Measurements from ENCODE around the gene NR3C1. TPM values are rescaled to one million over a fixed set of nuclear protein-coding genes. Genes with fewer than 3 reads are reported as not detected.

NR3C1 gene
- total RNA-seq, 1 experiment from 2014 or later: 16.0 TPM

GRCh38 chr5:143229426-143229895, 174.0 kb downstream of the NR3C1 start:
- H3K79me2 ChIP-seq (ENCODE audit: insufficient read depth, low read length): no peaks in the 10 kb centered on the region
- CTCF ChIA-PET: no interaction called here
- no peaks in the 10 kb centered on the region for H3K9me3 ChIP-seq (ENCODE audit: control insufficient read depth in 1 of 2, insufficient read depth in 1 of 2, low read depth in 1 of 2, low read length in 2 of 2)
- no peak overlapping the region for H3K9ac ChIP-seq (ENCODE audit: low read length)
- H3K4me1 ChIP-seq (ENCODE audit: control insufficient read depth in 1 of 2, insufficient read depth in 2 of 2, low read length in 2 of 2): peaks cover 0 to 4% of the 10 kb centered on the region in 2 experiments; a peak in 1 of 4 replicates
- no peaks in the 10 kb centered on the region for H3K36me3 ChIP-seq (ENCODE audit: control insufficient read depth in 1 of 2, insufficient read depth in 2 of 2, low read length in 2 of 2)
- TF ChIP-seq ZBTB33 (IDR thresholded peaks at IDR 0.05; ENCODE audit: extremely low read depth, insufficient replicate concordance, low read length): no peak
- no TSS peak for BruUV-seq (replicated peaks)
- DNase-seq (ENCODE audit: low read depth, low spot score): no peak
- no peaks in the 10 kb centered on the region for H3K27me3 ChIP-seq (ENCODE audit: insufficient read depth, low read length)
- no peak overlapping the region for H3K4me2 ChIP-seq (ENCODE audit: low read length)
- RAD21 ChIA-PET (ENCODE audit: low non-redundant PET in 1 of 2, low total read pairs in 2 of 2, uncharacterized antibody in 2 of 2, unreplicated experiment in 2 of 2): no interaction called here
- H3K4me3 ChIP-seq (replicated peaks in 1 of 2; ENCODE audit: low read depth in 1 of 2, low read length in 2 of 2): no peak overlapping the region
- POLR2A ChIA-PET: no interaction called here
- no peak overlapping the region for H2AFZ ChIP-seq (ENCODE audit: low read depth, low read length, poor library complexity, severe bottlenecking)
- no peaks in the 10 kb centered on the region for H4K20me1 ChIP-seq (ENCODE audit: insufficient read depth)
- no peak overlapping the region for H3K27ac ChIP-seq (ENCODE audit: low read depth, low read length)
- intact Hi-C loops (cut with micrococcal nuclease): no loop called here
- H3K9me2 ChIP-seq (ENCODE audit: insufficient read depth): no peaks in the 10 kb centered on the region
- no peak for ATAC-seq

- intact Hi-C loops (cut with micrococcal nuclease): no loop called here
- H3K27me3 ChIP-seq (ENCODE audit: insufficient read depth, low read length): no peaks in the 10 kb centered on the region
- no peak overlapping the region for H3K9ac ChIP-seq (ENCODE audit: low read length)
- BruUV-seq (replicated peaks): no TSS peak
- H3K4me2 ChIP-seq (ENCODE audit: low read length): no peak overlapping the region
- H3K36me3 ChIP-seq (ENCODE audit: control insufficient read depth in 1 of 2, insufficient read depth in 2 of 2, low read length in 2 of 2): no peaks in the 10 kb centered on the region
- TF ChIP-seq YY1 (IDR thresholded peaks at IDR 0.05; ENCODE audit: extremely low read depth, insufficient replicate concordance, low read depth, low read length) (no peak), CEBPB (IDR thresholded peaks at IDR 0.05; ENCODE audit: low read depth) (no peak), EZH2 (IDR thresholded peaks at IDR 0.05) (no peak), CTCF (IDR thresholded peaks at IDR 0.05 in 2 of 3, conservative IDR thresholded peaks at IDR 0.05 in 1 of 3; ENCODE audit: borderline replicate concordance in 1 of 3, insufficient read depth in 1 of 3, low read depth in 2 of 3, low read length in 2 of 3) (no peak), RAD21 (IDR thresholded peaks at IDR 0.05; ENCODE audit: low read depth) (no peak), ZFX (IDR thresholded peaks at IDR 0.05) (no peak), POLR2AphosphoS5 (IDR thresholded peaks at IDR 0.05; ENCODE audit: low read depth, low read length) (no peak), CBX3 (IDR thresholded peaks at IDR 0.05; ENCODE audit: low read depth) (no peak), EGR1 (IDR thresholded peaks at IDR 0.05; ENCODE audit: low read depth) (no peak)
- ChIA-PET POLR2A (no interaction called here), CTCF (no interaction called here), RAD21 (ENCODE audit: low non-redundant PET in 1 of 2, low total read pairs in 2 of 2, uncharacterized antibody in 2 of 2, unreplicated experiment in 2 of 2) (no interaction called here)
- DNase-seq (ENCODE audit: low read depth, low spot score) (no peak), ATAC-seq (no peak)
- no peaks in the 10 kb centered on the region for H3K79me2 ChIP-seq (ENCODE audit: insufficient read depth, low read length)
- no peak overlapping the region for H3K27ac ChIP-seq (ENCODE audit: low read depth, low read length)
- H3K9me3 ChIP-seq (ENCODE audit: control insufficient read depth in 1 of 2, insufficient read depth in 1 of 2, low read depth in 1 of 2, low read length in 2 of 2): no peaks in the 10 kb centered on the region
- H3K4me3 ChIP-seq (replicated peaks in 1 of 2; ENCODE audit: low read depth in 1 of 2, low read length in 2 of 2): no peak overlapping the region
- H3K9me2 ChIP-seq (ENCODE audit: insufficient read depth): no peaks in the 10 kb centered on the region
- H2AFZ ChIP-seq (ENCODE audit: low read depth, low read length, poor library complexity, severe bottlenecking): no peak overlapping the region
- no peaks in the 10 kb centered on the region for H3K4me1 ChIP-seq (ENCODE audit: control insufficient read depth in 1 of 2, insufficient read depth in 2 of 2, low read length in 2 of 2)
- no peaks in the 10 kb centered on the region for H4K20me1 ChIP-seq (ENCODE audit: insufficient read depth)
Observed at GRCh38 chr5:143228597-143229293, 174.7 kb downstream of the NR3C1 start.

Data from HCT116 (cell line).